Pancreas (tissue), 10 donors: ENCODE data around the gene CD300C. TPM values are rescaled to one million over a fixed set of nuclear protein-coding genes. Genes with fewer than 3 reads are reported as not detected.

Experiments used
- ATAC-seq, 4 donors: fragments of 200-7000 bp; cut with Tn5 transposase; one replicate each; pipeline versions ENCODE4 v1.8.0 to v1.9.1; 2020; ENCODE audit warnings: mild to moderate bottlenecking in 4 of 4, moderate library complexity in 4 of 4
- DNase-seq, 6 donors: peaks; one replicate each; pipeline ENCODE4 v3.0.0-alpha.2; 2020
- FAIRE-seq: peaks from 2 replicates; lab custom pipeline; 2012; peaks lifted over from hg19 to GRCh38; lab: Jason Lieb, UNC
- H3K27ac ChIP-seq, 4 donors: fragments of 200-600 bp; sonication (generic); 1 replicate in 3 of 4; 2 replicates in 1 of 4; pipeline versions ENCODE4 v1.5.0 to v1.8.0; 2020
- H3K27me3 ChIP-seq, 4 donors: fragments of 200-600 bp; one replicate each; pipeline ENCODE4 v1.8.0; 2021
- H3K36me3 ChIP-seq, 3 donors: fragments of 200-600 bp; sonication (generic) in 1 of 3; one replicate each; pipeline versions ENCODE4 v1.5.0 to v1.8.0; 2020 to 2021
- H3K4me1 ChIP-seq, 3 donors: fragments of 200-600 bp; one replicate each; pipeline ENCODE4 v1.8.0; 2021
- H3K4me3 ChIP-seq, 4 donors: fragments of 200-600 bp; sonication (generic) in 2 of 4; one replicate each; pipeline versions ENCODE4 v1.5.0 to v1.8.0; 2020 to 2021
- H3K9me3 ChIP-seq, 4 donors: fragments of 200-600 bp; one replicate each; pipeline ENCODE4 v1.8.0; 2021
- WGBS, 2 donors: extraction: QIAGEN DNeasy Blood & Tissue Kit; methylation state at CpG; one replicate each; pipeline ENCODE4 v1.1.7; 2013; 5-methylcytosine and 5-hydroxymethylcytosine counted together
- intact Hi-C, 3 donors: fragments of 100-400 bp; cut with DNase I; formaldehyde crosslinking; loops; one replicate each; pipeline versions ENCODE4 v1.11.1 to v1.14.2; 2022
- polyA plus RNA-seq, 2 donors: library from polyadenylated mRNA; stranded (reverse); fragments of 200-250 nt; gene quantifications; one replicate each; pipeline ENCODE4 v1.2.3, GENCODE V29; 2013
- total RNA-seq, 6 donors: library from RNA; stranded (reverse); fragmentation: NEBNext Ultra II Directional in 4 of 6; extraction: Animal tissue kit (Norgen Biotek cat#: 25700) in 4 of 6; gene quantifications; one replicate each; pipeline versions ENCODE4 v1.2.1 to v1.2.4, GENCODE V29; 2021 to 2023
- TF ChIP-seq, protein P1 (sequence below), 4 donors: fragments of 200-600 bp; sonication (generic) in 3 of 4; IDR thresholded peaks; one replicate each; pipeline versions ENCODE4 v1.5.0 to v1.8.0; 2021; ENCODE audit warnings: antibody characterized with exemption in 4 of 4
- donor health status: healthy with polysubstance abuse.
- donor health status: DM: no; HTN: no; CAD: no; lungs with moderate emphysema.
- donor health status: DM: no; HTN: no; CAD: no.
- donor health status: control.
- donor health status: control.
- donor health status: Bipolar disorder and iron deficiency.
- donor health status: DM: yes; HTN: yes; CAD: no.
- donor health status: DM: no; HTN: no; CAD: no.
- donor health status: DM: no; HTN: no; CAD: no.
- donor health status: DM: yes; HTN: yes; CAD: no.

The CD300C gene
- total and polyA plus RNA-seq, 8 donors: 0.19 to 1.5 (median 0.22) TPM; not detected in 1

DNA sequence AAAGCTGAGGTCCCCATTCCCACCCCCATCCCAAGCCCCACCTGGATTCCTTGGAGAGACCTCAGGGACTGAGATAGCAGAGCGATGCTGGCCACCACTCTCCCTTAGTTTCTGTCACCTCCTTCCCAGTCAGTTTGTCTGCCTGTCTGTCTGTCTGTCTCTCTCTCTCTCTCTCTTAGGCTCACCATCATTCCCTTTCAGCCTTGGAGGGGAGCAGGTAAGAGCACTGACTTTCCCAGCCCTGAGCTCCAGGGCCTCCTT lies 20.5 kb downstream of the CD300C start:
- Histone ChIP-seq H3K27me3 (no peaks in the 10 kb centered on the region), H3K4me3 (no peak overlapping the region), H3K36me3 (no peaks in the 10 kb centered on the region), H3K4me1 (no peaks in the 10 kb centered on the region), H3K27ac (no peak overlapping the region), H3K9me3 (no peaks in the 10 kb centered on the region)
- ATAC-seq: no peak
- TF ChIP-seq, protein P1, sequence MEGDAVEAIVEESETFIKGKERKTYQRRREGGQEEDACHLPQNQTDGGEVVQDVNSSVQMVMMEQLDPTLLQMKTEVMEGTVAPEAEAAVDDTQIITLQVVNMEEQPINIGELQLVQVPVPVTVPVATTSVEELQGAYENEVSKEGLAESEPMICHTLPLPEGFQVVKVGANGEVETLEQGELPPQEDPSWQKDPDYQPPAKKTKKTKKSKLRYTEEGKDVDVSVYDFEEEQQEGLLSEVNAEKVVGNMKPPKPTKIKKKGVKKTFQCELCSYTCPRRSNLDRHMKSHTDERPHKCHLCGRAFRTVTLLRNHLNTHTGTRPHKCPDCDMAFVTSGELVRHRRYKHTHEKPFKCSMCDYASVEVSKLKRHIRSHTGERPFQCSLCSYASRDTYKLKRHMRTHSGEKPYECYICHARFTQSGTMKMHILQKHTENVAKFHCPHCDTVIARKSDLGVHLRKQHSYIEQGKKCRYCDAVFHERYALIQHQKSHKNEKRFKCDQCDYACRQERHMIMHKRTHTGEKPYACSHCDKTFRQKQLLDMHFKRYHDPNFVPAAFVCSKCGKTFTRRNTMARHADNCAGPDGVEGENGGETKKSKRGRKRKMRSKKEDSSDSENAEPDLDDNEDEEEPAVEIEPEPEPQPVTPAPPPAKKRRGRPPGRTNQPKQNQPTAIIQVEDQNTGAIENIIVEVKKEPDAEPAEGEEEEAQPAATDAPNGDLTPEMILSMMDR (IDR thresholded peaks at IDR 0.05): no peak
- WGBS, 2 donors: 70 to 89% methylated on average over 1 of the region's 1 CpG
- no peak for DNase-seq
- intact Hi-C loops: no loop called here
- no peak for FAIRE-seq

DNA sequence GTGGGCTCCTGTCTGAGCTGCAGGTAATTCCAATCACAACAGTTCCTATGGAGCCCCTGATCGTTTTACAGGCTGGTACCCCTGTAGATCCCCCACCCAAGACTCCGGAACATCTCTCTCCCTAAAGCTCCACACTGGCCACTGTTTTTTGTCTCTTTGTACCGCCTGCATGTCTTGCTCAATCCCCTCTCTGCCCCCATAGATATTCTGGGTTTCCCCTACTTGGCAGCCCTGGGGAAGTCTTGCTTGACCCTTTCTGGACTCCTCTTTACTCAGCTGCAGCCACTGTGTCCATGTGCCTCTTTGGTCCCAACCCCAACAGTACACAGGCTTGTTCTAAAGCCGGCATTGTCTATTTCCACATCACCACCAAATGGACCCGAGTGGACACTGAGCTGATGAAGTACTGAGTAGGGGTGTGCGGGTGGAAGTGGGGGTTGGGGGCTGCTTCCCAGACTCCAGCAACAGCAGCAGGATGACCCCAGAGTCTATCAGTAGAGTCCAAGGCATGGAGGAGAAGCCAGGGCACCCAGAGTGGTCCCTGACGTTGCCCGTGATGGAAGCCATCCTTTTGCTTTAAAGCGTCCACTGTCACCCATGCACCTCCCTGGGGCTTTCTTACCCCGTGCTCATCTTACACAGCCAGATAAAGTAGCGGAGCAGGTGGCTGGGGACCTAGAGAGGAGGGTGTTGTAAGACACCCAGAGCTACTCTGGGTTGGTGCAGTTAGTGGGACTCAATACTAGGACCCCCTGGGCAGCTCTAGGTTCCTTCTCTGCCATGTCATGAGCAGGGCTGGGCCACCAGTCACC lies 21.1 kb downstream of the CD300C start:
- DNase-seq: no peak
- TF ChIP-seq, protein P1 (IDR thresholded peaks at IDR 0.05): no peak
- intact Hi-C loops: no loop called here
- Histone ChIP-seq H3K27ac (no peak overlapping the region), H3K27me3 (no peaks in the 10 kb centered on the region), H3K4me3 (no peak overlapping the region), H3K36me3 (no peaks in the 10 kb centered on the region), H3K4me1 (no peaks in the 10 kb centered on the region), H3K9me3 (no peaks in the 10 kb centered on the region)
- no peak for ATAC-seq
- 57 to 75% methylated on average over 11 of the region's 11 CpGs for WGBS, 2 donors
- no peak for FAIRE-seq

DNA sequence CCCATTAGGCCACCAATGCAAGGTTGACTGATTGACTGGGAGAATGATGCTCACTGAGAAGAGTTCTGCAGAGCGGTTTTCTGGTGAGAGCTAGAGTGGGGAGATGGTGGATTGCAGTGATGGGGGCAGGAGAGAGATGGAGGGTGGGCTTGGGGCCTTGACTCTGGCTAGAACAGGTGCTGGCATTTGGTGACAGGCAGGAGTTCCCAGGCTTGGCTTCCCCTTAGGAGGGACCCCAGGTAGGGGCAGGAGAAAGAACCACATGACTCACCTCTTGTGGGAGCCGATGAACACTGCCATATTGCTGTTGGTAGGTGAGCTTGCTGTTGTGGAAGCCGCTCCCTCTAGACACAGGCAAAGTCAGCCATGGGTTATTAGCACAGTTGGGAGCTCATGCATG lies 22.6 kb downstream of the CD300C start:
- H3K4me1 ChIP-seq: no peaks in the 10 kb centered on the region
- H3K36me3 ChIP-seq: no peaks in the 10 kb centered on the region
- H3K27ac ChIP-seq: no peak overlapping the region
- no peak overlapping the region for H3K4me3 ChIP-seq
- no peaks in the 10 kb centered on the region for H3K9me3 ChIP-seq
- TF ChIP-seq, protein P1 (IDR thresholded peaks at IDR 0.05): no peak
- intact Hi-C loops: no loop called here
- DNase-seq (no peak), FAIRE-seq (no peak), ATAC-seq (no peak)
- WGBS, 2 donors: 76 to 85% methylated on average over 3 of the region's 3 CpGs
- H3K27me3 ChIP-seq: no peaks in the 10 kb centered on the region

DNA sequence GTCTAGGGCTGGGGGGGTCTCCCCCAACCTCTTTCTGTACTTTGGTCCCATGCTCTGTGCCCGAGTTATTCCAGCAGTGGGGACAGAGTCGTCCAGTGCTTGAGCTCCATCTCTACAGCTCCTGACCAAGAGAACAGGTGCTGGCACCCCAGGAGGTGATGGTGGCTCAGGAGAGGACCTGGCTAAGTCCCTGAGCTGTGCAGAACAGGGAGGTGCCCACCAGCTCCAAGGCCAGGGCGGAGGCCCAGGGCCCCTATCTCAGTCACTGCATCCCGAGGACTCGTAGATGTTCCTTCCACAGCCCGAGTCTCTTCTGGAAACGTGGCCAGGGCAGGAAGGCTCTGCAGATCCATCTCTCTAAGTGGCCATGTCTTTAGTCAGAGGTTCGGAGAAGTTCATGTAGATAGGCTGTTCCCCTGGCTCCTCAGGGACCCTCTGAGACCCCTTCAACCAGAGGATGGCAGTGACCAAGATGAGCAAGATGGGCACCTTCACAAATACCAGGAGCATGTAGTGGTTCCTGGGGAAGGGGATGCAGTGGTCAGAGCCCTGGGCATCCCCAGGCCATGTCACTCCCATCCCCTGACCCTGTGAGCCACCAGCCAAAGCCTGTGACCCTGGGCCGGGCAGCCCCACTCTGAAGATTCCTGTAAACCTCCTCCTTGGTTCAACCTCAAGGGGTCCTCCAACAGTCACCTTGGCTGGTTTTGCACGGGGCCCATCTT lies 23.4 kb downstream of the CD300C start:
- intact Hi-C loops: no loop called here
- TF ChIP-seq, protein P1 (IDR thresholded peaks at IDR 0.05): no peak
- H3K36me3 ChIP-seq: no peaks in the 10 kb centered on the region
- H3K4me3 ChIP-seq: no peak overlapping the region
- FAIRE-seq (no peak), ATAC-seq (no peak), DNase-seq (no peak)
- H3K27ac ChIP-seq: no peak overlapping the region
- no peaks in the 10 kb centered on the region for H3K27me3 ChIP-seq
- H3K4me1 ChIP-seq: no peaks in the 10 kb centered on the region
- no peaks in the 10 kb centered on the region for H3K9me3 ChIP-seq
- 65 to 77% methylated on average over 10 of the region's 10 CpGs for WGBS, 2 donors
